K562 (cell line): ENCODE measurements around the gene CEP72. TPM values are rescaled to one million over a fixed set of nuclear protein-coding genes. Genes with fewer than 3 reads are reported as not detected.
"Not testable (repeated sequence)": the region's sequence is repeated elsewhere in the genome, so short reads cannot be mapped to it uniquely, and the experiment has no call there.

ENCODE experiments used
- ATAC-seq: fragments of 200-7000 bp; cut with Tn5 transposase; 3 replicates; pipeline ENCODE4 v1.9.1; 2020; ENCODE audit warnings: moderate library complexity
- BruUV-seq: library from RNA; stranded (reverse); fragments of 400-500 nt; replicated peaks from 2 replicates; lab custom pipeline; 2021; lab: Mats Ljungman, UMichigan
- CTCF ChIA-PET: fragments of 300-600 bp; formaldehyde crosslinking; extraction: SDS; loops from one replicate; lab custom pipeline; 2021; ENCODE audit warnings: low intra/inter-chr PET ratio; lab: Yijun Ruan, JAX
- POLR2A ChIA-PET: fragments of 300-600, 350-650 bp; sonication (Branson Sonifier 250); formaldehyde crosslinking; extraction: SDS; loops from one replicate; lab custom pipeline; 2021; ENCODE audit warnings: antibody characterized with exemption, inconsistent platforms; lab: Yijun Ruan, JAX
- DNase-seq, 4 experiments: peaks; one replicate each; pipeline versions ENCODE4 v3.0.0 to v3.0.0-alpha.2; 2011 to 2018; ENCODE audit warnings: low spot score in 3 of 4, mixed read lengths in 3 of 4; ENCODE audit errors: extremely low read depth in 1 of 4
- FAIRE-seq: peaks from 2 replicates; lab custom pipeline; 2011; peaks lifted over from hg19 to GRCh38; lab: Jason Lieb, UNC
- H2AFZ ChIP-seq: 2 replicates; pipeline ENCODE4 v1.6.0; 2011; ENCODE audit warnings: low read depth, low read length, control low read depth, inconsistent platforms
- H3K27ac ChIP-seq: fragments of 200-600 bp; 3 replicates; pipeline ENCODE4 v1.8.0; 2011; ENCODE audit warnings: low read depth, mild to moderate bottlenecking, control low read depth, inconsistent platforms, low read length, moderate library complexity, mixed read lengths; ENCODE audit errors: extremely low read depth
- H3K27me3 ChIP-seq, 2 experiments: fragments of 300-600 bp in 1 of 2; 2 replicates in 1 of 2; 3 replicates in 1 of 2; pipeline versions ENCODE4 v1.6.0 to v1.8.0; 2011; ENCODE audit warnings: inconsistent platforms in 2 of 2, low read length in 2 of 2, mild to moderate bottlenecking in 1 of 2, mixed read lengths in 1 of 2, moderate library complexity in 1 of 2; ENCODE audit not compliant: control insufficient read depth in 2 of 2, insufficient read depth in 2 of 2
- H3K36me3 ChIP-seq: fragments of 300-600 bp; 3 replicates; pipeline ENCODE4 v1.8.0; 2011; ENCODE audit warnings: mild to moderate bottlenecking, low read length, inconsistent platforms; ENCODE audit not compliant: control insufficient read depth, insufficient read depth
- H3K4me1 ChIP-seq, 2 experiments: fragments of 200-600 bp in 1 of 2; replicated peaks in 1 of 2; 2 replicates in 1 of 2; 3 replicates in 1 of 2; pipeline versions ENCODE4 v1.5.1 to v1.8.0; 2011; ENCODE audit warnings: inconsistent platforms in 2 of 2, low read length in 2 of 2, mild to moderate bottlenecking in 1 of 2, mixed read lengths in 1 of 2, moderate library complexity in 1 of 2; ENCODE audit not compliant: control insufficient read depth in 2 of 2, insufficient read depth in 2 of 2
- H3K4me2 ChIP-seq: 2 replicates; pipeline ENCODE4 v1.6.1; 2011; ENCODE audit warnings: low read length, control low read depth, inconsistent platforms, mixed read lengths; ENCODE audit not compliant: insufficient read depth
- H3K4me3 ChIP-seq: fragments of 200-600 bp; sonication (generic), shearing (Covaris generic); 2 replicates; pipeline ENCODE4 v1.5.1; 2016; ENCODE audit warnings: control low read depth, inconsistent platforms
- H3K79me2 ChIP-seq: fragments of 200-600 bp; 3 replicates; pipeline ENCODE4 v1.8.0; 2011; ENCODE audit warnings: low read length, inconsistent platforms; ENCODE audit not compliant: control insufficient read depth, insufficient read depth
- H3K9ac ChIP-seq, 2 experiments: 2 replicates each; pipeline versions ENCODE4 v1.6.0 to v1.6.1; 2011; ENCODE audit warnings: low read depth in 2 of 2, low read length in 2 of 2, control low read depth in 1 of 2, inconsistent platforms in 1 of 2, mild to moderate bottlenecking in 1 of 2, mixed read lengths in 1 of 2; ENCODE audit not compliant: insufficient read depth in 1 of 2
- H3K9me1 ChIP-seq: one replicate; pipeline ENCODE4 v1.6.0; 2011; ENCODE audit warnings: inconsistent platforms, mild to moderate bottlenecking, low read length, moderate library complexity; ENCODE audit not compliant: control insufficient read depth, insufficient read depth
- H3K9me3 ChIP-seq: replicated peaks from 2 replicates; pipeline ENCODE4 v1.5.1; 2011; ENCODE audit warnings: low read depth, low read length, inconsistent platforms; ENCODE audit not compliant: control insufficient read depth, insufficient read depth
- H4K20me1 ChIP-seq: replicated peaks from 2 replicates; pipeline ENCODE4 v1.6.1; 2011; ENCODE audit warnings: low read length, inconsistent platforms, mixed read lengths; ENCODE audit not compliant: control insufficient read depth, insufficient read depth
- WGBS: fragments of 100-300 bp; shearing (Covaris generic); methylation state at CpG from one replicate; pipeline ENCODE4 v1.1.6; 2016; ENCODE audit warnings: low coverage, mixed read lengths; ENCODE audit not compliant: insufficient coverage; ENCODE audit errors: missing lambda C conversion rate; 5-methylcytosine and 5-hydroxymethylcytosine counted together
- in situ Hi-C: fragments of 300-500 bp; cut with MboI; formaldehyde crosslinking; loops from 4 replicates; pipeline ENCODE4 v1.15.0; 2018; ENCODE audit warnings: inconsistent platforms, mixed read lengths
- intact Hi-C: fragments of 100-400 bp; cut with micrococcal nuclease; formaldehyde crosslinking; loops from 2 replicates; pipeline ENCODE4 v1.14.2; 2022
- polyA plus RNA-seq, 8 experiments: library from polyadenylated mRNA; depleted of rRNA in 4 of 8; stranded (reverse) in 5 of 8; unstranded in 3 of 8; fragments of >200 nt; fragmentation: Nextera tagmentation in 2 of 8; fragmentation: Illumina TruSeq in 1 of 8; extraction: Ambion mirVana in 2 of 8; extraction: Trizol in 1 of 8; gene quantifications; 2 replicates each; pipeline versions ENCODE4 v1.2.1 to v1.2.3, GENCODE V29; 2011 to 2014; ENCODE audit warnings: inconsistent platforms in 1 of 8, missing spikeins in 1 of 8
- total RNA-seq, 7 experiments: library from RNA; depleted of rRNA in 6 of 7; stranded (reverse); fragments of >200 nt in 6 of 7; fragmentation: Illumina TruSeq in 2 of 7; extraction: Trizol in 2 of 7; gene quantifications; 2 replicates each; pipeline versions ENCODE4 v1.2.1 to v1.2.3, GENCODE V29; 2011 to 2021; ENCODE audit warnings: low replicate concordance in 1 of 7

Gene CEP72
- total and polyA plus RNA-seq, 9 of the 15 experiments (the other 6 are each of a cell fraction or from before 2014, with no cell fraction given) = 0.89 to 38.1 (median 14.2) TPM

- H4K20me1 ChIP-seq, H3K36me3 ChIP-seq, H3K4me3 ChIP-seq, H3K27ac ChIP-seq, BruUV-seq, FAIRE-seq, CTCF ChIA-PET, H3K9ac ChIP-seq, intact Hi-C loops, H3K79me2 ChIP-seq, H3K4me1 ChIP-seq, DNase-seq, H3K4me2 ChIP-seq, POLR2A ChIA-PET, in situ Hi-C loops, H3K9me1 ChIP-seq, H3K9me3 ChIP-seq, H2AFZ ChIP-seq, ATAC-seq: not testable (repeated sequence)
- 0% methylated on average over 4 of the region's 12 CpGs for WGBS
- peaks cover 7 to 34% of the 10 kb centered on the region in 2 experiments; a peak in 4 of 5 replicates for H3K27me3 ChIP-seq
Measured at GRCh38 chr5:686936-687335, 74.8 kb downstream of the CEP72 start.

GRCh38 chr5:688348-689010 is 76.3 kb downstream of the CEP72 start:
- CTCF ChIA-PET, H3K9me1 ChIP-seq, H3K36me3 ChIP-seq, BruUV-seq, H3K9me3 ChIP-seq, intact Hi-C loops, H2AFZ ChIP-seq, FAIRE-seq, DNase-seq, ATAC-seq, H3K79me2 ChIP-seq, H3K4me2 ChIP-seq, in situ Hi-C loops, POLR2A ChIA-PET, H3K9ac ChIP-seq, H3K4me3 ChIP-seq, H4K20me1 ChIP-seq, H3K27ac ChIP-seq: not testable (repeated sequence)
- WGBS = 0% methylated on average over 14 of the region's 30 CpGs
- H3K27me3 ChIP-seq = peaks cover 7 to 26% of the 10 kb centered on the region in 2 experiments; a peak in 4 of 5 replicates
- peaks cover 0 to 12% of the 10 kb centered on the region in 2 experiments; a peak in 2 of 5 replicates for H3K4me1 ChIP-seq

GRCh38 chr5:690293-690692 is 78.2 kb downstream of the CEP72 start:
- H4K20me1 ChIP-seq, in situ Hi-C loops, H3K9me3 ChIP-seq, H3K9ac ChIP-seq, H3K4me3 ChIP-seq, H3K79me2 ChIP-seq, H3K27me3 ChIP-seq, FAIRE-seq, BruUV-seq, DNase-seq, H3K9me1 ChIP-seq, H2AFZ ChIP-seq, POLR2A ChIA-PET, CTCF ChIA-PET, intact Hi-C loops, H3K4me2 ChIP-seq, H3K36me3 ChIP-seq, H3K27ac ChIP-seq, ATAC-seq: not testable (repeated sequence)
- H3K4me1 ChIP-seq = peaks cover 0 to 19% of the 10 kb centered on the region in 2 experiments; a peak in 2 of 5 replicates
- WGBS = no CpG with 5 or more reads among the region's 12 CpGs

- DNase-seq, H3K4me3 ChIP-seq, H3K9me1 ChIP-seq, H3K9ac ChIP-seq, in situ Hi-C loops, BruUV-seq, H4K20me1 ChIP-seq, H3K4me2 ChIP-seq, CTCF ChIA-PET, ATAC-seq, H2AFZ ChIP-seq, intact Hi-C loops, H3K27me3 ChIP-seq, H3K36me3 ChIP-seq, H3K27ac ChIP-seq, H3K79me2 ChIP-seq, FAIRE-seq, POLR2A ChIA-PET, H3K9me3 ChIP-seq: not testable (repeated sequence)
- no CpG with 5 or more reads among the region's 23 CpGs for WGBS
- peaks cover 0 to 19% of the 10 kb centered on the region in 2 experiments; a peak in 2 of 5 replicates for H3K4me1 ChIP-seq
Measured at GRCh38 chr5:691049-691448, 78.9 kb downstream of the CEP72 start.
